PFSK-1 (cell line): ENCODE data around the gene VILL.

Experiments used
- FOXP2 ChIP-seq: optimal IDR thresholded peaks from 2 replicates; pipeline ENCODE3; 2011; ENCODE audit warnings: borderline replicate concordance, control low read depth, inconsistent platforms; ENCODE audit not compliant: insufficient read depth; ENCODE audit errors: extremely low read length, extremely low read depth
- POLR2AphosphoS5 ChIP-seq: IDR thresholded peaks from 2 replicates; pipeline ENCODE4 v1.6.1; 2012; ENCODE audit warnings: low read depth, mild to moderate bottlenecking, control low read depth, low read length, moderate library complexity
- SIN3A ChIP-seq: IDR thresholded peaks from 2 replicates; pipeline ENCODE4 v1.6.1; 2012; ENCODE audit warnings: mild to moderate bottlenecking, low read length, moderate library complexity, borderline replicate concordance; ENCODE audit not compliant: insufficient read depth
- TAF1 ChIP-seq: IDR thresholded peaks from 2 replicates; pipeline ENCODE4 v1.6.1; 2012; ENCODE audit warnings: low read length, control low read depth, borderline replicate concordance; ENCODE audit not compliant: insufficient read depth
- TF ChIP-seq, protein P1 (sequence below), 2 experiments: IDR thresholded peaks; 2 replicates each; pipeline versions ENCODE4 v1.6.1 to v1.8.0; 2011 to 2012; ENCODE audit warnings: low read depth in 2 of 2, low read length in 2 of 2, control low read depth in 1 of 2, inconsistent platforms in 1 of 2, mild to moderate bottlenecking in 1 of 2, moderate library complexity in 1 of 2; ENCODE audit not compliant: insufficient read depth in 1 of 2

VILL gene

GRCh38 chr3:37982331-37982730 lies 8.3 kb upstream of the VILL start:
- TF ChIP-seq POLR2AphosphoS5 = no peak
- no peak for TF ChIP-seq FOXP2
- TF ChIP-seq, protein P1, sequence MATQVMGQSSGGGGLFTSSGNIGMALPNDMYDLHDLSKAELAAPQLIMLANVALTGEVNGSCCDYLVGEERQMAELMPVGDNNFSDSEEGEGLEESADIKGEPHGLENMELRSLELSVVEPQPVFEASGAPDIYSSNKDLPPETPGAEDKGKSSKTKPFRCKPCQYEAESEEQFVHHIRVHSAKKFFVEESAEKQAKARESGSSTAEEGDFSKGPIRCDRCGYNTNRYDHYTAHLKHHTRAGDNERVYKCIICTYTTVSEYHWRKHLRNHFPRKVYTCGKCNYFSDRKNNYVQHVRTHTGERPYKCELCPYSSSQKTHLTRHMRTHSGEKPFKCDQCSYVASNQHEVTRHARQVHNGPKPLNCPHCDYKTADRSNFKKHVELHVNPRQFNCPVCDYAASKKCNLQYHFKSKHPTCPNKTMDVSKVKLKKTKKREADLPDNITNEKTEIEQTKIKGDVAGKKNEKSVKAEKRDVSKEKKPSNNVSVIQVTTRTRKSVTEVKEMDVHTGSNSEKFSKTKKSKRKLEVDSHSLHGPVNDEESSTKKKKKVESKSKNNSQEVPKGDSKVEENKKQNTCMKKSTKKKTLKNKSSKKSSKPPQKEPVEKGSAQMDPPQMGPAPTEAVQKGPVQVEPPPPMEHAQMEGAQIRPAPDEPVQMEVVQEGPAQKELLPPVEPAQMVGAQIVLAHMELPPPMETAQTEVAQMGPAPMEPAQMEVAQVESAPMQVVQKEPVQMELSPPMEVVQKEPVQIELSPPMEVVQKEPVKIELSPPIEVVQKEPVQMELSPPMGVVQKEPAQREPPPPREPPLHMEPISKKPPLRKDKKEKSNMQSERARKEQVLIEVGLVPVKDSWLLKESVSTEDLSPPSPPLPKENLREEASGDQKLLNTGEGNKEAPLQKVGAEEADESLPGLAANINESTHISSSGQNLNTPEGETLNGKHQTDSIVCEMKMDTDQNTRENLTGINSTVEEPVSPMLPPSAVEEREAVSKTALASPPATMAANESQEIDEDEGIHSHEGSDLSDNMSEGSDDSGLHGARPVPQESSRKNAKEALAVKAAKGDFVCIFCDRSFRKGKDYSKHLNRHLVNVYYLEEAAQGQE (IDR thresholded peaks at IDR 0.05; ENCODE audit: insufficient read depth in 1 of 2, low read depth in 2 of 2, low read length in 2 of 2) = no peak
- TF ChIP-seq SIN3A = no peak
- no peak for TF ChIP-seq TAF1

GRCh38 chr3:37984051-37984450 lies 6.5 kb upstream of the VILL start:
- no peak for TF ChIP-seq SIN3A
- TF ChIP-seq TAF1 = no peak
- TF ChIP-seq POLR2AphosphoS5 = no peak
- TF ChIP-seq FOXP2 = no peak
- TF ChIP-seq, protein P1 (IDR thresholded peaks at IDR 0.05; ENCODE audit: insufficient read depth in 1 of 2, low read depth in 2 of 2, low read length in 2 of 2) = no peak

DNA sequence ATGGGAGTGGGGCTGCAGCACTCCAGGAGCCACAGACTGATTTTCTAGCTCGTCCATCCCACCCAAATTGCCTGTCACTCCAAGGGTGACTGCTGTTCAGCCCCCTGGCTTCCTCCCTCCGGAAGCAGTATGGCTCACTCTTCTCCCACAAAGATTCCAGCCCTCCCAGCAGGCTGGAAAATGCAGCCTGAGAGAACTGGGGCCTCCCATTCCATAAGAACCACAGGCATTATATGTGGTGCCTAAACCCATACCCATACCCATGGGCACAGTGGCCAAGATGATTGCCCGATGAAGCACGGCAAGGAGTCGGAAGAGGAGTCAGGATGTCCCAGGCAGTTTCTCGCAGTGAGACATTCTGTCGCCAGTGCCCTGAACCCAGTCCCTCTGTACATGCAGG lies 6.0 kb upstream of the VILL start:
- TF ChIP-seq, protein P1 (IDR thresholded peaks at IDR 0.05; ENCODE audit: insufficient read depth in 1 of 2, low read depth in 2 of 2, low read length in 2 of 2) = no peak
- TF ChIP-seq FOXP2 (no peak), POLR2AphosphoS5 (no peak), TAF1 (no peak), SIN3A (no peak)

DNA sequence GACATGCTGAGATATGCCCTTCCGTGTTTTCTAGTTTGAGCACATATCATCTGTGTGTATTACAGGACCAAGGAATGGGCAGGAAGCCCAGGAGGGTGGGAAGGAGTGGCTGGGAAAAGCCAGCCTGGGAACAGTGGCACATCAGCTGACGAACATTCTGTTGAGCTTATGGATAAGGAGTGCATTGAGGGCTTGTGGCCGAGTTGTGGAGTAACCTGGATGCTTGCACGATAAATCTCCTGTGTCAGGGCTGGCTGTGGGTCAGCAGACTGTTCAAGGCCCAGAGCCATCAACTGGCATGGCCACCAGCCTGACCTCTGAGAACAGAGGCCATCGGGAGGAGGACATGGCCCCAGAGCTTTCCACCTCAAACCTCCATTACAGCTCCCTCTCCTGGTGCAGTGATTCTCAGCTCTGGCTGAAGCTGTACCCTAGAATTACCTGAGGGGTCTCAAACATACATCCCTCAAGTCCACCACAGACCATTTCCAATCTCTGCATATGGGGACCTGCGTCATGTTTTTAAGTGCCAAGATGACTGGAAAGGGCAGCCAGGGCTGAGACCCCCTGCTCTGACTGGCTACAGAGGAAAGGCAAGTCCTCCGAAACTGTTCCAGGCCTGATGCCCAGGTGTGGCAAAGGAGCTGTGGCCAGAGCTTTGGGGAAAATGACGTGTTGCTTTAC lies 4.8 kb upstream of the VILL start:
- TF ChIP-seq POLR2AphosphoS5 = no peak
- TF ChIP-seq, protein P1 (IDR thresholded peaks at IDR 0.05; ENCODE audit: insufficient read depth in 1 of 2, low read depth in 2 of 2, low read length in 2 of 2) = no peak
- no peak for TF ChIP-seq TAF1
- TF ChIP-seq FOXP2 = no peak
- TF ChIP-seq SIN3A = no peak
